AG04449 (cell line): ENCODE measurements around the gene DHDDS.
"Not testable (repeated sequence)": the region's sequence is repeated elsewhere in the genome, so short reads cannot be mapped to it uniquely, and the experiment has no call there.

Source experiments
- CTCF ChIA-PET: fragments of 350-600 bp; formaldehyde crosslinking; extraction: SDS; loops from one replicate; lab custom pipeline; 2021; ENCODE audit warnings: antibody characterized with exemption; lab: Yijun Ruan, JAX
- POLR2A ChIA-PET: fragments of 400-600, 350-600 bp; formaldehyde crosslinking; extraction: SDS; loops from one replicate; lab custom pipeline; 2020; ENCODE audit warnings: antibody characterized with exemption, inconsistent platforms; lab: Yijun Ruan, JAX
- DNase-seq: peaks from one replicate; pipeline ENCODE4 v3.0.0-alpha.2; 2010; ENCODE audit warnings: low read depth, low spot score
- H3K4me3 ChIP-seq: 2 replicates; pipeline ENCODE4 v1.5.1; 2011; ENCODE audit warnings: low read depth, mild to moderate bottlenecking, control low read depth, low read length
- TF ChIP-seq, protein P1 (sequence below): IDR thresholded peaks from one replicate; pipeline ENCODE4 v1.5.1; 2011; ENCODE audit warnings: mild to moderate bottlenecking, moderate library complexity, low read length, control low read depth, inconsistent platforms; ENCODE audit not compliant: insufficient read depth; ENCODE audit errors: missing control alignments

Gene DHDDS

DNA sequence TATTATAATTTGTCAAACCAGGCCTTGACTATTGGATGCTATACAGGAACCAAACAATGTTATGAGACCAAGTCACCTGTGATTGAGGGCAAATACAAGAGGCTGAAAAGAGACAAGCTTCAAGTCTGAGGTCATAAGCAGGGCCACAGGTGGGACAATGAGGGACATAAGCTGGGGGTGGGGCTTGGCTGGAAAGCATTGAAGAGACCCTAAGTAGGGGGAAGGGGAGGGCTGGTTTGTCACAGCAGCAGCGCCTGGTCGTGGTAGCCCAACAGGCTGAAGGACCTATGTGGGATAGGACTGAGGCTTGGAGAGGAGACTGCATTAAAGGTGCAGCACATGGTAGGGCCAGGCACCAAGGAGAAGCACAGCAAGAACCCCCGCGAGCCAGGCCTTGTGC is 58.0 kb downstream of the DHDDS start:
- DNase-seq: no peak
- TF ChIP-seq, protein P1, sequence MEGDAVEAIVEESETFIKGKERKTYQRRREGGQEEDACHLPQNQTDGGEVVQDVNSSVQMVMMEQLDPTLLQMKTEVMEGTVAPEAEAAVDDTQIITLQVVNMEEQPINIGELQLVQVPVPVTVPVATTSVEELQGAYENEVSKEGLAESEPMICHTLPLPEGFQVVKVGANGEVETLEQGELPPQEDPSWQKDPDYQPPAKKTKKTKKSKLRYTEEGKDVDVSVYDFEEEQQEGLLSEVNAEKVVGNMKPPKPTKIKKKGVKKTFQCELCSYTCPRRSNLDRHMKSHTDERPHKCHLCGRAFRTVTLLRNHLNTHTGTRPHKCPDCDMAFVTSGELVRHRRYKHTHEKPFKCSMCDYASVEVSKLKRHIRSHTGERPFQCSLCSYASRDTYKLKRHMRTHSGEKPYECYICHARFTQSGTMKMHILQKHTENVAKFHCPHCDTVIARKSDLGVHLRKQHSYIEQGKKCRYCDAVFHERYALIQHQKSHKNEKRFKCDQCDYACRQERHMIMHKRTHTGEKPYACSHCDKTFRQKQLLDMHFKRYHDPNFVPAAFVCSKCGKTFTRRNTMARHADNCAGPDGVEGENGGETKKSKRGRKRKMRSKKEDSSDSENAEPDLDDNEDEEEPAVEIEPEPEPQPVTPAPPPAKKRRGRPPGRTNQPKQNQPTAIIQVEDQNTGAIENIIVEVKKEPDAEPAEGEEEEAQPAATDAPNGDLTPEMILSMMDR: no peak
- POLR2A ChIA-PET: no interaction called here
- H3K4me3 ChIP-seq: no peak overlapping the region
- CTCF ChIA-PET: interaction anchor here (4.4 kb wide), 1 partner anchor 9 kb away, joined by 50 read pairs; no protein-coding TSS in a partner anchor

DNA sequence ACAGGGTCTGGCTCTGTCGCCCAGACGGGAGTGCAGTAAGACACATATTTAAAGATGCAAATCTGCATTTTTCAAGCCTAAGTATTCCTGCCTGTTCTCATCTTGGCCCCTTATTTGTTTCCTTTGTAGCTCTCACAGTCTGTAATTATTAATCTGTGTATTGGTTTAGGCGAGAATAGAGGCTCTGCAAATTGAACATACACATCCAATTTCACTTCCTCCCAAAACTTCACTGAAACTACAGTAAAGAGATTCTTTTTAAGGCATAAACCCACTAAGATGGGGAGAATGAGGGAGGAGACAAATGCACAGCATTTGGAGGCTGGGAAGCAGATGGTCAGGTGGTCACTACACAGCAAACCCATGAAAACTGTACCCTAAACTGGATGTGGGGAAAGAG is 61.1 kb downstream of the DHDDS start:
- ChIA-PET POLR2A (no interaction called here), CTCF (no interaction called here)

DNA sequence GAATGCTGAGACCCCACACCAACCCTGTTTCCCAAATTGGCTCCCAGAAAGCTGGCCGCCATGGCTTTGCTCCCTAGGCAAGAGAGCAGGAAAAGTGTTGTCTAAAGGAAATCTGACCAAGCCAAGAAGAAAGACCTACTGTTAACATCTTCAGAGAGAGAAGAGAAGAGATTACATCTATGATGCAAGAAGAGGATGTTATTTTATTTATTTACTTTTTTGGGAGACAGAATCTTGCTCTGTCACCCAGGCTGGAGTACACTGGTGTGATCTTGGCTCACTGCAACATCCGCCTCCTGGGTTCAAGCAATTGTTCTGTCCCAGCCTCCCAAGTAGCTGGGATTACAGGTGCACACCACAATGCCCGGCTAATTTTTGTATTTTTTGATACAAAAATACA is 61.8 kb downstream of the DHDDS start:
- ChIA-PET CTCF (no interaction called here), POLR2A (no interaction called here)
- TF ChIP-seq, protein P1: no peak
- H3K4me3 ChIP-seq: no peak overlapping the region
- no peak for DNase-seq

More for the DNA sequence above, 61.1 kb downstream of the DHDDS start:
- no peak for DNase-seq
- H3K4me3 ChIP-seq: no peak overlapping the region
- TF ChIP-seq, protein P1: no peak

DNA sequence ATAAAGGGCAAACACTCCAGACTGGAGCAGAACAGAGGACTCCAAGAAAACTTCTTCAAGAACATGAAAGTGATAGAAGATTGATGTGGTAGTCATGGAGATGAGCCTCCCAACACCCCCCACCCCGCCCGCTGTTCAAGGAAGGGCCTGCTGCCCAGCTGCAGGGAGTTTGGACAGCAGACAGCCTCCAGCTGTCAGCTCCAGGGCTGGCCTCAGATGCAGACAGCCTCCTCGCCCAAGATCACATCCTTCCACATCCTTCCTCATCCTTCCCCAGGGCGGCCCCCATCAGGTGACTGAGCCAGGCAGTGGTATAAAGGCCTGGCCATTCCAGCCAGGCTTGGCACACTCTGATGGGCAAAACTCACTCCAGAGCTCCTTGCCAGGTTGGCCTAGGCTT is 64.7 kb downstream of the DHDDS start:
- TF ChIP-seq, protein P1: no peak
- CTCF ChIA-PET: interaction anchor here (0.6 to 5.0 kb wide), 3 partner anchors 7 to 377 kb away, joined by 3 to 50 read pairs (median 5); no protein-coding TSS in a partner anchor
- no peak overlapping the region for H3K4me3 ChIP-seq
- no peak for DNase-seq
- POLR2A ChIA-PET: no interaction called here

DNA sequence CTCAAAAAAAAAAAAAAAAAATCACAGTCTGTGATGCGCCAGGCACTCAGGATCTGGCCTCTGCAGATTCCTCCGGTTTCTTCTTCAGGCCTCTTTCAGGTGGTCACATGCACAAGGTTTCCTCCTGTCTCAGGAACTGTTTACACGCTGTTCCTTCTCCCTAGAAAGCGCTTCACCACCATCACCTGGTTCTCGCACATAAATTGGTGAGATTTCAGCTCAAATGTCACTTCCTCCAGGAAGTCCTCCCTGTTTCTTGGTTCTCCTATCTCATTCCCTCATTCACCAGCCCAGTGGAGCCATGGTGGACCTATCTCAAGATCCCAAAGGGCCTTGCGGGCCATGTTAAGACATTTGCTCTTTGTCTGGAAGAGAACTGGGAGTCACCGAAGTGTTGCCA is 66.8 kb downstream of the DHDDS start:
- TF ChIP-seq, protein P1: no peak

DNA sequence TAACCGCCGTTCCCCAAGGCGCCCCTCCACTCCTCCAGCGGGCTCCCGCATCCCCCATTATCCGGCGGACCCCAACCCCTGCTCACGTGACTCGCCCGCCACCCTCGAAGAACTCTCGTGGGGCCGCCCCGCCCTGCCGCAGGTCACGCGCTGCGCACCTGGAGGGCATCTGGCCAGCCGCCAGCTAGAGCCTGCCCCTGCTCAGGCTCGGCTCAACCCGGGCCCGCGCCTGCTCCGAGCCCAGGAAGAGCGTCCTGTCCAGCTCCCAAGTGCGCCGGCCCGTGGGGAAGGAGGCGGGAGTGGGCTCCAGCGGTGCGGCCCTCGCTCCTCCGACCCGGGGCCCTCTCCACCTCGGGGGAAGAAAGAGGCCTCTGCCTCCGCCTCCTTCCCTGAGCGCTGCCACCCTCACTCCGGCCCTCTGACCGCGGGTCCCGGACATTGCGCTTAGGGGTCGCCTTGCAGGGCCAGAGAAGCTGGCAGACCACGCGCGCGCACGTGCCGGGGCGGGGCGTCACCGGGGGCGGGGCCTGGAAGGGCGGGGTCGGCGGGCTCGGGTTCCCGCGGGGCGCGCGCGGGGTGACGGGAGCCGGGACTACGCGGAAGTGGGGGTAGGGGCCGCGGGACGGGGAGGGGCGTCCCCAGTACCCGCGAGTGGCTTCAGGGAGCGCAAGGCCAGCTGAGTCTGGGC is 68.5 kb downstream of the DHDDS start:
- H3K4me3 ChIP-seq: peak overlapping the region; percentile 76
- ChIA-PET CTCF (interaction anchor here (0.6 to 5.0 kb wide), 35 partner anchors 9 to 385 kb away, joined by 3 to 50 read pairs (median 5); partner anchors contain the start of genes CEP85, HMGN2 and RPS6KA1), POLR2A (interaction anchor here (0.8 to 1.2 kb wide), 5 partner anchors 28 to 367 kb away, joined by 3 to 7 read pairs (median 4); partner anchors contain the start of genes DHDDS and HMGN2)
- DNase-seq: no peak
- TF ChIP-seq, protein P1: no peak

More for the DNA sequence above, 66.8 kb downstream of the DHDDS start:
- POLR2A ChIA-PET: no interaction called here
- H3K4me3 ChIP-seq: no peak overlapping the region
- no peak for DNase-seq
- CTCF ChIA-PET: interaction anchor here (1.1 to 5.0 kb wide), 7 partner anchors 9 to 100 kb away, joined by 3 to 50 read pairs (median 5); no protein-coding TSS in a partner anchor

DNA sequence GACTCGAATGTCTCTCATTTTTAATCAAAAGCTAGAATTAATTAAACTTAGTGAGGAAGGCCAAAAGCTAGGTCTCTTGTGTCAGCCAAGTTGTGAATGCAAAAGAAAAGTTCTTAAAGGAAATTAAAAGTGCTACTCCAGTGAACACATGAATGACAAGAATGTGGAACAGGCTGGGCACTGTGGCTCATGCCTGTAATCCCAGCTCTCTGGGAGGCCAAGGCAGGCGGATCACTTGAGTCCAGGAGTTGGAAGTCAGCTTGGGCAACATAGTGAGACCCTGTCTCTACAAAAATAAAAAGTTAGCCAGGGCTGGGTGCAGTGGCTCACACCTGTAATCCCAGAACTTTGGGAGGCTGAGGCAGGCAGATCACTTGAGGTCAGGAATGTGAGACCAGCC is 78.6 kb downstream of the DHDDS start:
- DNase-seq, H3K4me3 ChIP-seq, POLR2A ChIA-PET: not testable (repeated sequence)
- CTCF ChIA-PET: interaction anchor here (0.6 to 2.9 kb wide), 5 partner anchors 9 to 278 kb away, joined by 3 to 20 read pairs (median 3); no protein-coding TSS in a partner anchor

DNA sequence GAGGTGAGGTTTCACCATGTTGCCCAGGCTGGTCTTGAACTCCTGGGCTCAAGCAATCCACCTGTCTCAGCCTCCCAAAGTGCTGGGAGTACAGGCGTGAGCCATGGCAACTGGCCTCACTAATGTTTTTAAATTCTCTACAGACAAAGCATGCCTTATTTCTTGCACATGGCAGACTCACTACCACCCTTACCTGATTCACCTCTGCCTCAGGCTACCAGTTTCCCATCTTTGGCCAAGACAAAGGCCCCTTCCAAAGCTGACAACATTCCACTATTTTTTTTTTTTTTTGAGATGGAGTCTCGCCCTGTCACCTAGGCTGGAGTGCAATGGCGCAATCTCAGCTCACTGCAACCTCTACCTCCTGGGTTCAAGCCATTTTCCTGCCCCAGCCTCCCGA is 83.7 kb downstream of the DHDDS start:
- POLR2A ChIA-PET, DNase-seq: not testable (repeated sequence)
- CTCF ChIA-PET: interaction anchor here (2.4 kb wide), 1 partner anchor 16 kb away, joined by 11 read pairs; no protein-coding TSS in a partner anchor

More for the DNA sequence above, 83.7 kb downstream of the DHDDS start:
- H3K4me3 ChIP-seq: not testable (repeated sequence)
